GM23338 (cell line): ENCODE results near the gene PHTF2. TPM values are rescaled to one million over a fixed set of nuclear protein-coding genes. Genes with fewer than 3 reads are reported as not detected.

Experiments
- ATAC-seq: fragments of 200-7000 bp; cut with Tn5 transposase; 3 replicates; pipeline ENCODE4 v1.9.1; 2020
- DNase-seq: peaks from one replicate; pipeline ENCODE4 v3.0.0-alpha.2; 2015; ENCODE audit warnings: low spot score
- H2AFZ ChIP-seq: fragments of 200-600 bp; sonication (generic); 2 replicates; pipeline ENCODE4 v1.8.0; 2016; ENCODE audit warnings: antibody characterized with exemption, mild to moderate bottlenecking, moderate library complexity
- H3F3A ChIP-seq: fragments of 200-600 bp; sonication (generic); replicated peaks from 2 replicates; pipeline ENCODE4 v1.8.0; 2017; ENCODE audit warnings: antibody characterized with exemption, mixed run types, low read depth
- H3K27ac ChIP-seq: fragments of 200-600 bp; sonication (generic); 2 replicates; pipeline ENCODE4 v1.6.1; 2016; ENCODE audit warnings: low read depth
- H3K27me3 ChIP-seq: fragments of 200-600 bp; sonication (generic); 2 replicates; pipeline ENCODE4 v1.8.0; 2016; ENCODE audit warnings: mild to moderate bottlenecking, mixed run types, moderate library complexity; ENCODE audit not compliant: insufficient read depth
- H3K36me3 ChIP-seq: fragments of 200-600 bp; sonication (generic); 2 replicates; pipeline ENCODE4 v1.8.0; 2016; ENCODE audit warnings: mild to moderate bottlenecking; ENCODE audit not compliant: insufficient read depth
- H3K4me1 ChIP-seq: fragments of 200-600 bp; sonication (generic); 2 replicates; pipeline ENCODE4 v1.8.0; 2016; ENCODE audit warnings: mild to moderate bottlenecking, moderate library complexity; ENCODE audit not compliant: insufficient read depth
- H3K4me2 ChIP-seq: fragments of 200-600 bp; sonication (generic); 2 replicates; pipeline ENCODE4 v1.7.1; 2017; ENCODE audit warnings: mixed run types
- H3K4me3 ChIP-seq: fragments of 200-600 bp; sonication (generic); 2 replicates; pipeline ENCODE4 v1.6.1; 2016; ENCODE audit warnings: mixed run types
- H3K79me2 ChIP-seq: fragments of 200-600 bp; sonication (generic); replicated peaks from 2 replicates; pipeline ENCODE4 v1.8.0; 2017; ENCODE audit warnings: mild to moderate bottlenecking; ENCODE audit not compliant: insufficient read depth
- H3K9me2 ChIP-seq: fragments of 200-600 bp; sonication (generic); 2 replicates; pipeline ENCODE4 v1.8.0; 2017; ENCODE audit not compliant: insufficient read depth
- H4K20me1 ChIP-seq: fragments of 200-600 bp; sonication (generic); replicated peaks from 2 replicates; pipeline ENCODE4 v1.8.0; 2017; ENCODE audit warnings: mild to moderate bottlenecking; ENCODE audit not compliant: insufficient read depth
- H3K27ac Mint-ChIP-seq: 2 replicates; pipeline ENCODE4 v1.8.0; 2020; ENCODE audit warnings: inconsistent platforms, mild to moderate bottlenecking, moderate library complexity, mixed read lengths
- H3K27me3 Mint-ChIP-seq: 3 replicates; pipeline ENCODE4 v1.8.0; 2022; ENCODE audit warnings: low read depth, mild to moderate bottlenecking, moderate library complexity, mixed read lengths, inconsistent platforms; ENCODE audit not compliant: insufficient read depth, poor library complexity
- H3K36me3 Mint-ChIP-seq: 3 replicates; pipeline ENCODE4 v1.8.0; 2021; ENCODE audit warnings: low read depth, mild to moderate bottlenecking, inconsistent platforms, moderate library complexity, mixed read lengths
- H3K4me1 Mint-ChIP-seq: 3 replicates; pipeline ENCODE4 v1.8.0; 2020; ENCODE audit warnings: mild to moderate bottlenecking, inconsistent platforms, mixed read lengths
- H3K4me3 Mint-ChIP-seq: 3 replicates; pipeline ENCODE4 v1.8.0; 2021; ENCODE audit warnings: moderate library complexity, mild to moderate bottlenecking, inconsistent platforms, mixed read lengths
- H3K9me3 Mint-ChIP-seq: 3 replicates; pipeline ENCODE4 v1.8.0; 2020; ENCODE audit warnings: moderate library complexity, mild to moderate bottlenecking, inconsistent platforms, mixed read lengths
- CTCF ChIP-seq, 2 experiments: fragments of 200-600 bp in 1 of 2; sonication (generic) in 1 of 2; conservative IDR thresholded peaks; 2 replicates each; pipeline versions ENCODE4 v1.5.1 to v1.6.1; 2016 to 2017; ENCODE audit warnings: antibody characterized with exemption in 2 of 2, low read depth in 2 of 2, mild to moderate bottlenecking in 2 of 2, moderate library complexity in 1 of 2
- EZH2 ChIP-seq: fragments of 200-600 bp; sonication (generic); IDR thresholded peaks from one replicate; pipeline ENCODE4 v1.8.0; 2017; ENCODE audit warnings: antibody characterized with exemption, mild to moderate bottlenecking, low read depth; ENCODE audit not compliant: unreplicated experiment
- JUNB ChIP-seq: IDR thresholded peaks from one replicate; pipeline ENCODE4 v1.6.1; 2016; ENCODE audit warnings: antibody characterized with exemption; ENCODE audit not compliant: unreplicated experiment
- NANOG ChIP-seq: IDR thresholded peaks from 2 replicates; pipeline ENCODE4 v1.6.1; 2016; ENCODE audit warnings: antibody characterized with exemption, borderline replicate concordance
- REST ChIP-seq: IDR thresholded peaks from one replicate; pipeline ENCODE4 v1.6.1; 2018; ENCODE audit warnings: antibody characterized with exemption; ENCODE audit not compliant: unreplicated experiment
- ZNF114 ChIP-seq: fragments of 250-450 bp; sonication (Bioruptor Pico); IDR thresholded peaks from 2 replicates; pipeline ENCODE4 v1.5.0; 2020; ENCODE audit warnings: mild to moderate bottlenecking, moderate library complexity
- ZNF331 ChIP-seq: fragments of 250-450 bp; sonication (Bioruptor Pico); IDR thresholded peaks from 2 replicates; pipeline ENCODE4 v1.5.0; 2020; ENCODE audit warnings: low read depth, mild to moderate bottlenecking, moderate library complexity
- ZNF462 ChIP-seq: fragments of 250-450 bp; sonication (Bioruptor Pico); IDR thresholded peaks from 2 replicates; pipeline ENCODE4 v1.5.0; 2020; ENCODE audit warnings: mild to moderate bottlenecking, moderate library complexity
- polyA plus RNA-seq: library from polyadenylated mRNA; unstranded; fragments of >200 nt; fragmentation: Nextera tagmentation; extraction: Ambion mirVana; gene quantifications from 2 replicates; pipeline ENCODE4 v1.2.1, GENCODE V29; 2016
- total RNA-seq: library from RNA; depleted of rRNA; stranded (reverse); fragments of >200 nt; shearing (Covaris generic); gene quantifications from 2 replicates; pipeline ENCODE4 v1.2.3, GENCODE V29; 2014

PHTF2 gene
- total and polyA plus RNA-seq, 2 experiments from 2014 or later = 14.6 to 24.1 TPM

DNA sequence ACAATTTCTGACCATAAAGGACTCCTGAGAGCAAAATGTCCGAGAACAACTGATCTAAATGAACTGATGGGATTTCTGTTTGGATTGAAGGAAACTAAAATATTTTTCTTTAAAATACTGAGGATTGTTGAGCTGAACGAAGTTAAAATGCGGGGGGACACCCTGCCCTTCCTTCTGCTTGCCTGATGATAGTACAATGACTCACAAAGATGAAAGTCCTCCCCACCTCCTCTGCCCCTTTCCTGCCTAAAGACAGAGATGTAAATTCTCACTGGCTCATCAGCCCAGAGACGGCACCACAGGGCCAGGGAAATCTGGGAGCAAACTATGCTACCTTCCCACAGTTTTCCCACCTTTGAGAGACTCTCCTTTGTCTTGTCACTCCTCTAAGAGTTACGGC, 180.6 kb downstream of the PHTF2 start:
- H3K79me2 ChIP-seq = no peaks in the 10 kb centered on the region
- no peaks in the 10 kb centered on the region for H4K20me1 ChIP-seq
- no peak overlapping the region for H3K27ac ChIP-seq
- H3K9me3 Mint-ChIP-seq = no peaks in the 10 kb centered on the region
- ATAC-seq (peak; percentile 38; the same call in 2 of the 3 replicates), DNase-seq (no peak)
- peaks cover 6% of the 10 kb centered on the region for H3K4me1 Mint-ChIP-seq
- H3K4me3 ChIP-seq = no peak overlapping the region
- no peaks in the 10 kb centered on the region; the same call in 1 of the 2 replicates for H3K4me1 ChIP-seq
- H3K4me3 Mint-ChIP-seq = no peak overlapping the region
- H3K36me3 Mint-ChIP-seq = no peaks in the 10 kb centered on the region
- H2AFZ ChIP-seq = peak overlapping the region; percentile 69; the same call in 1 of the 2 replicates
- no peak overlapping the region for H3K27ac Mint-ChIP-seq
- H3K9me2 ChIP-seq = no peaks in the 10 kb centered on the region
- no peaks in the 10 kb centered on the region for H3K36me3 ChIP-seq
- no peak for TF ChIP-seq REST
- TF ChIP-seq ZNF462 (CRISPR knock-in tag) = no peak
- no peak for TF ChIP-seq CTCF (conservative IDR thresholded peaks at IDR 0.05; ENCODE audit: low read depth in 2 of 2)
- TF ChIP-seq ZNF114 = no peak
- TF ChIP-seq ZNF331 (CRISPR knock-in tag) = no peak
- TF ChIP-seq JUNB = no peak
- TF ChIP-seq NANOG = no peak
- TF ChIP-seq EZH2 = no peak
- peaks cover 4% of the 10 kb centered on the region for H3K27me3 Mint-ChIP-seq
- no peaks in the 10 kb centered on the region for H3K27me3 ChIP-seq
- H3F3A ChIP-seq = no peaks in the 10 kb centered on the region
- no peak overlapping the region for H3K4me2 ChIP-seq
